HG02642 (cell line): ENCODE data around the gene KCTD15.
A peak's percentile ranks its signal among the peaks of the same experiment; 100 is the strongest.

ENCODE experiments used
- ATAC-seq: cut with Tn5 transposase; IDR thresholded peaks from one replicate; pipeline ENCODE4 v1.9.1; 2021; ENCODE audit warnings: mild to moderate bottlenecking; ENCODE audit not compliant: unreplicated experiment, poor library complexity

Gene KCTD15

GRCh38 chr19:33770107-33770506 lies 26.6 kb upstream of the KCTD15 start:
- no peak for ATAC-seq

GRCh38 chr19:33771384-33772101 lies 25.1 kb upstream of the KCTD15 start:
- peak; percentile 64 for ATAC-seq

GRCh38 chr19:33772102-33772857 lies 24.4 kb upstream of the KCTD15 start:
- no peak for ATAC-seq

GRCh38 chr19:33772858-33773180 lies 23.9 kb upstream of the KCTD15 start:
- ATAC-seq: no peak

- ATAC-seq: no peak
Observed at GRCh38 chr19:33773704-33774624, 22.7 kb upstream of the KCTD15 start.

- ATAC-seq: no peak
Observed at GRCh38 chr19:33774751-33775150, 21.9 kb upstream of the KCTD15 start.

GRCh38 chr19:33775731-33776487 lies 20.8 kb upstream of the KCTD15 start:
- no peak for ATAC-seq

GRCh38 chr19:33777351-33777750 lies 19.3 kb upstream of the KCTD15 start:
- no peak for ATAC-seq

- ATAC-seq: no peak
Observed at GRCh38 chr19:33777753-33778088, 18.9 kb upstream of the KCTD15 start.

GRCh38 chr19:33778089-33778791 lies 18.4 kb upstream of the KCTD15 start:
- ATAC-seq: peak; percentile 80

- no peak for ATAC-seq
Observed at GRCh38 chr19:33779849-33780248, 16.8 kb upstream of the KCTD15 start.

- no peak for ATAC-seq
Observed at GRCh38 chr19:33780251-33780650, 16.4 kb upstream of the KCTD15 start.

GRCh38 chr19:33780746-33781145 lies 15.9 kb upstream of the KCTD15 start:
- no peak for ATAC-seq

- no peak for ATAC-seq
Observed at GRCh38 chr19:33781415-33781935, 15.2 kb upstream of the KCTD15 start.

- no peak for ATAC-seq
Observed at GRCh38 chr19:33781996-33782395, 14.7 kb upstream of the KCTD15 start.

- ATAC-seq: no peak
Observed at GRCh38 chr19:33784432-33784831, 12.2 kb upstream of the KCTD15 start.

- no peak for ATAC-seq
Observed at GRCh38 chr19:33785795-33786194, 10.9 kb upstream of the KCTD15 start.

- no peak for ATAC-seq
Observed at GRCh38 chr19:33788676-33789075, 8.0 kb upstream of the KCTD15 start.

GRCh38 chr19:33789344-33789743 lies 7.3 kb upstream of the KCTD15 start:
- no peak for ATAC-seq
